Stimulated activated CD8-positive, alpha-beta memory T cell treated with anti-CD3 and anti-CD28 coated beads, Interleukin-4, amount 100 ng/mL, for 1 hour (primary cell): ENCODE results near the gene DXO.

Experiments used
- DNase-seq, 2 donors: peaks; one replicate each; pipeline ENCODE4 v3.0.0-alpha.2; 2020; ENCODE audit warnings: low read depth in 2 of 2, low spot score in 1 of 2

Gene DXO

GRCh38 chr6:31930962-31931361, 41.0 kb downstream of the DXO start:
- DNase-seq, result no peak

- no peak for DNase-seq
These were observed 43.3 kb downstream of the DXO start for GRCh38 chr6:31928672-31928939.

GRCh38 chr6:31927863-31928671, 43.9 kb downstream of the DXO start:
- no peak for DNase-seq

- no peak for DNase-seq
These were observed 44.6 kb downstream of the DXO start, which contains the start of gene C2 for GRCh38 chr6:31927242-31927862. TSS of gene C2 (plus strand) at chr6:31927717. CDS start at chr6:31927753, 36 bp downstream.

GRCh38 chr6:31922942-31923341, 49.0 kb downstream of the DXO start:
- no peak for DNase-seq

GRCh38 chr6:31920811-31921210, 51.1 kb downstream of the DXO start:
- DNase-seq, result no peak
